GM12878 (cell line): ENCODE results near the gene SLC6A20. TPM values are rescaled to one million over a fixed set of nuclear protein-coding genes. Genes with fewer than 3 reads are reported as not detected.

ENCODE experiments used
- ATAC-seq: fragments of 200-7000 bp; cut with Tn5 transposase; 3 replicates; pipeline ENCODE4 v1.9.1; 2020; ENCODE audit warnings: mild to moderate bottlenecking, moderate library complexity
- BruUV-seq: library from RNA; stranded (reverse); fragments of 400-500 nt; replicated peaks from 2 replicates; lab custom pipeline; 2021; lab: Mats Ljungman, UMichigan
- CTCF ChIA-PET: fragments of 300-600 bp; sonication (Branson Sonifier 250); formaldehyde crosslinking; extraction: SDS; loops from one replicate; lab custom pipeline; 2021; ENCODE audit warnings: inconsistent platforms; lab: Yijun Ruan, JAX
- POLR2A ChIA-PET: fragments of 350-600 bp; formaldehyde crosslinking; extraction: SDS; loops from one replicate; lab custom pipeline; 2021; ENCODE audit warnings: inconsistent platforms; lab: Charles Lee
- RAD21 ChIA-PET: fragments of 300-600 bp; sonication (Branson Sonifier 250); formaldehyde crosslinking; loops from one replicate; lab custom pipeline; 2023; ENCODE audit warnings: antibody characterized with exemption; ENCODE audit not compliant: unreplicated experiment; lab: Charles Lee
- SMC1A ChIA-PET: fragments of 300-600 bp; sonication (Branson Sonifier 250); formaldehyde crosslinking; loops from one replicate; lab custom pipeline; 2023; ENCODE audit not compliant: unreplicated experiment, uncharacterized antibody; lab: Charles Lee
- DNase-seq: peaks from one replicate; pipeline ENCODE4 v3.0.0-alpha.2; 2011; ENCODE audit warnings: low read depth, low spot score
- FAIRE-seq: peaks from 3 replicates; lab custom pipeline; 2011; peaks lifted over from hg19 to GRCh38; lab: Jason Lieb, UNC
- H2AFZ ChIP-seq: 2 replicates; pipeline ENCODE4 v1.6.0; 2011; ENCODE audit warnings: low read depth, low read length, control low read depth; ENCODE audit not compliant: control insufficient read depth
- H3K27ac ChIP-seq: 2 replicates; pipeline ENCODE4 v1.5.1; 2011; ENCODE audit warnings: control low read depth; ENCODE audit not compliant: control insufficient read depth, insufficient read depth
- H3K27me3 ChIP-seq, 2 experiments: replicated peaks in 1 of 2; 2 replicates each; pipeline versions ENCODE4 v1.6.0 to v1.6.1; 2011; ENCODE audit warnings: low read length in 1 of 2; ENCODE audit not compliant: control insufficient read depth in 2 of 2, insufficient read depth in 2 of 2
- H3K36me3 ChIP-seq, 2 experiments: 2 replicates each; pipeline ENCODE4 v1.5.1; 2011; ENCODE audit warnings: low read length in 1 of 2; ENCODE audit not compliant: control insufficient read depth in 2 of 2, insufficient read depth in 2 of 2
- H3K4me1 ChIP-seq: 2 replicates; pipeline ENCODE4 v1.6.1; 2011; ENCODE audit warnings: mild to moderate bottlenecking, low read length, moderate library complexity, mixed read lengths; ENCODE audit not compliant: control insufficient read depth, insufficient read depth
- H3K4me2 ChIP-seq: 2 replicates; pipeline ENCODE4 v1.6.0; 2011; ENCODE audit warnings: control low read depth; ENCODE audit not compliant: control insufficient read depth, insufficient read depth
- H3K4me3 ChIP-seq: fragments of 200-600 bp; sonication (generic); 2 replicates; pipeline ENCODE4 v1.5.1; 2016
- H3K79me2 ChIP-seq: 2 replicates; pipeline ENCODE4 v1.6.0; 2011; ENCODE audit warnings: low read length; ENCODE audit not compliant: control insufficient read depth, insufficient read depth
- H3K9ac ChIP-seq: 2 replicates; pipeline ENCODE4 v1.8.0; 2011; ENCODE audit warnings: low read length, control low read depth, mixed read lengths; ENCODE audit not compliant: control insufficient read depth, insufficient read depth
- H3K9me3 ChIP-seq: replicated peaks from 3 replicates; pipeline ENCODE4 v1.5.1; 2011; ENCODE audit warnings: mild to moderate bottlenecking, low read length; ENCODE audit not compliant: control insufficient read depth, insufficient read depth
- H4K20me1 ChIP-seq: 2 replicates; pipeline ENCODE4 v1.6.0; 2011; ENCODE audit not compliant: control insufficient read depth, insufficient read depth
- CHD4 ChIP-seq: fragments of 200-600 bp; sonication (generic); IDR thresholded peaks from 2 replicates; pipeline ENCODE4 v1.6.1; 2016; ENCODE audit warnings: mild to moderate bottlenecking
- E2F4 ChIP-seq: IDR thresholded peaks from 2 replicates; pipeline ENCODE4 v1.6.1; 2012; ENCODE audit warnings: low read depth, low read length, improper control_type of control experiment
- FOS ChIP-seq: IDR thresholded peaks from 3 replicates; pipeline ENCODE4 v1.6.1; 2011; ENCODE audit warnings: borderline replicate concordance; ENCODE audit not compliant: insufficient read length; ENCODE audit errors: extremely low read depth
- KLF5 ChIP-seq: fragments of 450-650 bp; IDR thresholded peaks from 2 replicates; pipeline ENCODE4 v1.6.1; 2014; ENCODE audit warnings: mild to moderate bottlenecking; ENCODE audit not compliant: partially characterized antibody
- NR2C1 ChIP-seq: fragments of 450-650 bp; IDR thresholded peaks from 2 replicates; pipeline ENCODE4 v1.6.1; 2017; ENCODE audit warnings: antibody characterized with exemption, mild to moderate bottlenecking, moderate library complexity
- RAD51 ChIP-seq: fragments of 450-650 bp; IDR thresholded peaks from 2 replicates; pipeline ENCODE4 v1.6.1; 2016; ENCODE audit warnings: moderate library complexity, mild to moderate bottlenecking, inconsistent platforms
- RUNX3 ChIP-seq: IDR thresholded peaks from 2 replicates; pipeline ENCODE4 v1.6.1; 2012; ENCODE audit warnings: low read length, inconsistent platforms
- SPI1 ChIP-seq: IDR thresholded peaks from 2 replicates; pipeline ENCODE4 v1.6.1; 2011; ENCODE audit warnings: low read depth, mild to moderate bottlenecking, low read length, moderate library complexity, borderline replicate concordance; ENCODE audit not compliant: insufficient read depth
- SUZ12 ChIP-seq: fragments of 200-600 bp; sonication (generic); IDR thresholded peaks from one replicate; pipeline ENCODE4 v1.6.1; 2018; ENCODE audit warnings: antibody characterized with exemption, mild to moderate bottlenecking; ENCODE audit not compliant: unreplicated experiment
- TCF3 ChIP-seq: IDR thresholded peaks from 2 replicates; pipeline ENCODE4 v1.6.1; 2012; ENCODE audit warnings: low read depth, mild to moderate bottlenecking, low read length, borderline replicate concordance; ENCODE audit not compliant: insufficient read depth
- YBX1 ChIP-seq: fragments of 450-650 bp; IDR thresholded peaks from 2 replicates; pipeline ENCODE4 v1.6.1; 2016; ENCODE audit warnings: antibody characterized with exemption
- ZNF622 ChIP-seq: fragments of 450-650 bp; IDR thresholded peaks from 2 replicates; pipeline ENCODE4 v1.6.1; 2017; ENCODE audit warnings: mild to moderate bottlenecking, inconsistent platforms
- WGBS: methylation state at CpG from one replicate; pipeline ENCODE4 v1.1.6; 2016; ENCODE audit warnings: low lambda C conversion rate; ENCODE audit not compliant: insufficient replicate concordance, insufficient coverage; ENCODE audit errors: missing lambda C conversion rate; 5-methylcytosine and 5-hydroxymethylcytosine counted together
- in situ Hi-C: fragments of 300-500 bp; cut with MboI; formaldehyde crosslinking; loops from 9 replicates; pipeline ENCODE4 v1.14.3; 2018; ENCODE audit warnings: mixed read lengths
- intact Hi-C: fragments of 100-400 bp; cut with micrococcal nuclease; formaldehyde crosslinking; loops from one replicate; pipeline ENCODE4 v1.14.2; 2022; ENCODE audit not compliant: unreplicated experiment
- polyA plus RNA-seq, 11 experiments: library from polyadenylated mRNA; depleted of rRNA in 4 of 11; unstranded in 6 of 11; stranded (reverse) in 5 of 11; fragments of >200 nt; fragmentation: Nextera tagmentation in 4 of 11; fragmentation: Illumina TruSeq in 1 of 11; extraction: Ambion mirVana in 4 of 11; extraction: Trizol in 1 of 11; gene quantifications; 1 replicate in 1 of 11; 2 replicates in 10 of 11; pipeline versions ENCODE4 v1.2.1 to v1.2.3, GENCODE V29; 2011 to 2016; ENCODE audit warnings: inconsistent platforms in 2 of 11, missing spikeins in 2 of 11, low read depth in 1 of 11
- total RNA-seq, 4 experiments: library from RNA; depleted of rRNA in 3 of 4; stranded (reverse); fragments of >200 nt in 3 of 4; fragmentation: Illumina TruSeq in 1 of 4; extraction: Trizol in 1 of 4; gene quantifications; 2 replicates each; pipeline versions ENCODE4 v1.2.1 to v1.2.3, GENCODE V29; 2013 to 2021

SLC6A20 gene
- total and polyA plus RNA-seq, 10 of the 15 experiments (the other 5 are each of a cell fraction or from before 2014, with no cell fraction given), result 0.31 to 4.1 (median 1.1) TPM

DNA sequence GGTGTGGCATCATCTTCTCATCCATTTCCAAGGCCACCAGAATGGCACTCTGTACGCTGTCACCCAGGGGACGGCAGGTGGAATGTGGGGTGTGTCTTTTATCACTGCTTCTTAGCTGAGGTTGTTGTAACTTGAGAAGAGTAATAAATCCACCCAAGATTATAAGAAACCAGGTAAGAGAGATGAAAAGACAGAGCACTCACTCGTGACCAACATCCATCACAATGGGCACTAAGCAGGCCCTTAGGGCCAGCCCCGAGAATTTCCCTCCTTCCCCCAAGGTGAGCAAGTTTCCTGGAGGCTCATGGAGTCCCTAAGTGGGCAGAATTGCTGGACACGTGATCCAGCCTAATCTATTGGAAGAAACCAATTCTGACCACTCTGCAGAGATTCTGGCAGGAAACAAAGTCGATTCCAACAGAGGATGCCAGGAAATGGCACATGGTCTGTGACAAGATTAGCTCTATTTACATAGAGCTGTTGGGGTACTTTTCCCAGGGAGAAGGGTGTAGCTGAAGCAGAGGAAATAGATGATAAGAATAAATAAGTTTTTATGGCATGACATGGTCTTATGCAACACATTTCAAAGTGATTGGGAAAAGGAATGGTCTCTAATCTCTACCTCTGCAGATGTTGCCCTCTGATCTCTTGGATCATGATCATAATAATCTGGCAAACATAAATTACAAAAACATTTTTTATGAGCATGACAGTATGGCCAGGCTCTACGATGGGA, 22.5 kb downstream of the SLC6A20 start:
- FAIRE-seq (no peak), ATAC-seq (no peak), DNase-seq (no peak)

More for the DNA sequence above, 22.5 kb downstream of the SLC6A20 start:
- no peaks in the 10 kb centered on the region for H4K20me1 ChIP-seq
- CTCF ChIA-PET, result interaction anchor here (0.7 to 2.0 kb wide), 4 partner anchors 156 to 305 kb away, joined by 3 to 6 read pairs (median 3); no protein-coding TSS in a partner anchor
- no peaks in the 10 kb centered on the region for H3K9me3 ChIP-seq
- no peak overlapping the region for H3K27ac ChIP-seq
- H3K27me3 ChIP-seq, result peaks cover 0 to 2% of the 10 kb centered on the region in 2 experiments; a peak in 1 of 4 replicates
- no peak overlapping the region for H3K4me2 ChIP-seq
- in situ Hi-C loops (no loop called here), intact Hi-C loops (no loop called here)
- H3K4me3 ChIP-seq, result no peak overlapping the region
- SMC1A ChIA-PET, result interaction anchor here (1.0 to 1.1 kb wide), 3 partner anchors 31 to 263 kb away, joined by 4 to 5 read pairs (median 4); no protein-coding TSS in a partner anchor
- no peaks in the 10 kb centered on the region for H3K36me3 ChIP-seq
- H3K9ac ChIP-seq, result no peak overlapping the region
- POLR2A ChIA-PET, result interaction anchor here (0.6 kb wide), 1 partner anchor 1715 kb away, joined by 4 read pairs; no protein-coding TSS in a partner anchor
- TF ChIP-seq YBX1 (no peak), RAD51 (no peak), SPI1 (no peak), SUZ12 (no peak), NR2C1 (no peak), FOS (no peak), TCF3 (no peak), CHD4 (no peak), RUNX3 (no peak), E2F4 (no peak), KLF5 (no peak), ZNF622 (no peak)
- H3K79me2 ChIP-seq, result no peaks in the 10 kb centered on the region
- no peak overlapping the region for H2AFZ ChIP-seq
- no TSS peak for BruUV-seq
- no peaks in the 10 kb centered on the region for H3K4me1 ChIP-seq
- WGBS, result 26% methylated on average over 7 of the region's 7 CpGs
- RAD21 ChIA-PET, result no interaction called here
